Activated CD4-positive, alpha-beta T cell treated with anti-CD3 and anti-CD28 coated beads, Interleukin-2, Interleukin-6, amounts not matched to agents 100 ng/mL and 50 ng/mL, durations not matched to agents 16 hours and 8 hours (primary cell): ENCODE data around the gene OR6K6.

Experiments
- DNase-seq: peaks from one replicate; pipeline ENCODE4 v3.0.0-alpha.2; 2020

The OR6K6 gene

GRCh38 chr1:158803678-158804077 is 49.2 kb downstream of the OR6K6 start:
- no peak for DNase-seq
